Osteoblast (primary cell): ENCODE results near the gene CDK5RAP2. TPM values are rescaled to one million over a fixed set of nuclear protein-coding genes. Genes with fewer than 3 reads are reported as not detected.

Experiments used
- DNase-seq: peaks from one replicate; pipeline ENCODE4 v3.0.0; 2011; ENCODE audit warnings: low spot score, mixed read lengths; ENCODE audit not compliant: insufficient read length; ENCODE audit errors: missing footprints
- H2AFZ ChIP-seq: 2 replicates; pipeline ENCODE4 v1.6.0; 2011; ENCODE audit warnings: mild to moderate bottlenecking, low read length
- H3K27ac ChIP-seq: 2 replicates; pipeline ENCODE4 v1.5.1; 2011; ENCODE audit warnings: mild to moderate bottlenecking, low read depth, low read length, moderate library complexity
- H3K27me3 ChIP-seq: 2 replicates; pipeline ENCODE4 v1.6.0; 2012; ENCODE audit warnings: mild to moderate bottlenecking, control low read depth, inconsistent platforms, low read length, moderate library complexity; ENCODE audit not compliant: insufficient read depth
- H3K36me3 ChIP-seq: 2 replicates; pipeline ENCODE4 v1.5.1; 2011; ENCODE audit warnings: mild to moderate bottlenecking, low read length, control low read depth, moderate library complexity; ENCODE audit not compliant: insufficient read depth
- H3K4me1 ChIP-seq: 2 replicates; pipeline ENCODE4 v1.5.1; 2011; ENCODE audit warnings: mild to moderate bottlenecking, low read length, control low read depth, moderate library complexity; ENCODE audit not compliant: insufficient read depth
- H3K4me2 ChIP-seq: 2 replicates; pipeline ENCODE4 v1.6.0; 2011; ENCODE audit warnings: mild to moderate bottlenecking, low read length; ENCODE audit not compliant: insufficient read depth
- H3K4me3 ChIP-seq: fragments of 200-600 bp; sonication (generic); 3 replicates; pipeline ENCODE4 v1.5.1; 2012; ENCODE audit warnings: mild to moderate bottlenecking, low read length, inconsistent platforms; ENCODE audit not compliant: insufficient read depth
- H3K79me2 ChIP-seq: 2 replicates; pipeline ENCODE4 v1.6.0; 2012; ENCODE audit warnings: mild to moderate bottlenecking, low read length, control low read depth, inconsistent platforms; ENCODE audit not compliant: insufficient read depth
- H3K9me3 ChIP-seq: 2 replicates; pipeline ENCODE4 v1.5.1; 2011; ENCODE audit warnings: low read depth, low read length, control low read depth
- H4K20me1 ChIP-seq: 2 replicates; pipeline ENCODE4 v1.6.0; 2012; ENCODE audit warnings: mild to moderate bottlenecking, low read length, control low read depth; ENCODE audit not compliant: insufficient read depth
- total RNA-seq: library from RNA; depleted of rRNA; stranded (reverse); fragments of >200 nt; gene quantifications from 2 replicates; pipeline ENCODE4 v1.2.3, GENCODE V29; 2012
- TF ChIP-seq, protein P1 (sequence below): IDR thresholded peaks from 2 replicates; pipeline ENCODE4 v1.5.1; 2011; ENCODE audit warnings: mild to moderate bottlenecking, low read depth, low read length, moderate library complexity; ENCODE audit errors: extremely low read depth

The CDK5RAP2 gene
- total RNA-seq, 1 donor = 59.7 TPM

- Histone ChIP-seq H2AFZ (no peak overlapping the region), H3K9me3 (no peaks in the 10 kb centered on the region), H3K4me3 (no peak overlapping the region), H4K20me1 (no peaks in the 10 kb centered on the region), H3K79me2 (peaks cover 4% of the 10 kb centered on the region), H3K36me3 (peaks cover 46% of the 10 kb centered on the region), H3K4me1 (no peaks in the 10 kb centered on the region), H3K27ac (no peak overlapping the region), H3K27me3 (no peaks in the 10 kb centered on the region), H3K4me2 (no peak overlapping the region)
- DNase-seq = no peak
- TF ChIP-seq, protein P1, sequence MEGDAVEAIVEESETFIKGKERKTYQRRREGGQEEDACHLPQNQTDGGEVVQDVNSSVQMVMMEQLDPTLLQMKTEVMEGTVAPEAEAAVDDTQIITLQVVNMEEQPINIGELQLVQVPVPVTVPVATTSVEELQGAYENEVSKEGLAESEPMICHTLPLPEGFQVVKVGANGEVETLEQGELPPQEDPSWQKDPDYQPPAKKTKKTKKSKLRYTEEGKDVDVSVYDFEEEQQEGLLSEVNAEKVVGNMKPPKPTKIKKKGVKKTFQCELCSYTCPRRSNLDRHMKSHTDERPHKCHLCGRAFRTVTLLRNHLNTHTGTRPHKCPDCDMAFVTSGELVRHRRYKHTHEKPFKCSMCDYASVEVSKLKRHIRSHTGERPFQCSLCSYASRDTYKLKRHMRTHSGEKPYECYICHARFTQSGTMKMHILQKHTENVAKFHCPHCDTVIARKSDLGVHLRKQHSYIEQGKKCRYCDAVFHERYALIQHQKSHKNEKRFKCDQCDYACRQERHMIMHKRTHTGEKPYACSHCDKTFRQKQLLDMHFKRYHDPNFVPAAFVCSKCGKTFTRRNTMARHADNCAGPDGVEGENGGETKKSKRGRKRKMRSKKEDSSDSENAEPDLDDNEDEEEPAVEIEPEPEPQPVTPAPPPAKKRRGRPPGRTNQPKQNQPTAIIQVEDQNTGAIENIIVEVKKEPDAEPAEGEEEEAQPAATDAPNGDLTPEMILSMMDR = no peak
These were observed 126.2 kb downstream of the CDK5RAP2 start for GRCh38 chr9:120453792-120454191.

GRCh38 chr9:120452631-120453030 is 127.3 kb downstream of the CDK5RAP2 start:
- H3K27ac ChIP-seq = no peak overlapping the region
- no peaks in the 10 kb centered on the region for H3K4me1 ChIP-seq
- TF ChIP-seq, protein P1 = no peak
- peaks cover 35% of the 10 kb centered on the region for H3K36me3 ChIP-seq
- peaks cover 4% of the 10 kb centered on the region for H3K79me2 ChIP-seq
- DNase-seq = no peak
- no peak overlapping the region for H2AFZ ChIP-seq
- H3K4me2 ChIP-seq = no peak overlapping the region
- H3K4me3 ChIP-seq = no peak overlapping the region
- no peaks in the 10 kb centered on the region for H3K9me3 ChIP-seq
- no peaks in the 10 kb centered on the region for H3K27me3 ChIP-seq
- H4K20me1 ChIP-seq = no peaks in the 10 kb centered on the region

DNA sequence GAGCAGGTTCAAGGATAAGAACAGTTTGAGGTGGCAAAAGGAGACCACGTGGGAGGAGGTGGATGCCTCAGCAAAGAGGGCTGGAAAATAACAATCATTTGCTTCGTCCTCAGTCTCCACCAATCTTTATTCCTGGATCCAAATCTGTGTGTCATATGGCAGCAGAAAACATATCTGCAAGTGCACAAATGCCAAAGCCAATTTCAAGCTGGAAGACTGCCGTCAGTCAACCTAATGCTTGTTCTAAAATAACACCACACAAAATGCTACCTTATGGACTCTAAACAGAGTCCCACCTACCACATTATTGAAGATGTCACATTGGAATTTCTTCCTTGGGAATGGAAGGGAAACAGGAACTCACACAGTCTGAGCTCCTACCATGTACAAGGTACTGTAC is 129.1 kb downstream of the CDK5RAP2 start:
- Histone ChIP-seq H3K9me3 (no peaks in the 10 kb centered on the region), H3K79me2 (peaks cover 4% of the 10 kb centered on the region), H3K27me3 (no peaks in the 10 kb centered on the region), H4K20me1 (no peaks in the 10 kb centered on the region), H3K4me3 (no peak overlapping the region), H3K4me1 (no peaks in the 10 kb centered on the region), H2AFZ (no peak overlapping the region), H3K4me2 (no peak overlapping the region), H3K36me3 (peaks cover 44% of the 10 kb centered on the region), H3K27ac (no peak overlapping the region)
- TF ChIP-seq, protein P1 = no peak
- DNase-seq = no peak

- H2AFZ ChIP-seq = no peak overlapping the region
- peaks cover 42% of the 10 kb centered on the region for H3K36me3 ChIP-seq
- H3K4me3 ChIP-seq = no peak overlapping the region
- peaks cover 6% of the 10 kb centered on the region for H3K4me1 ChIP-seq
- H3K4me2 ChIP-seq = no peak overlapping the region
- no peak for DNase-seq
- H3K27me3 ChIP-seq = no peaks in the 10 kb centered on the region
- TF ChIP-seq, protein P1 = no peak
- H4K20me1 ChIP-seq = no peaks in the 10 kb centered on the region
- H3K9me3 ChIP-seq = no peaks in the 10 kb centered on the region
- H3K27ac ChIP-seq = no peak overlapping the region
- H3K79me2 ChIP-seq = peaks cover 4% of the 10 kb centered on the region
These were observed 130.4 kb downstream of the CDK5RAP2 start for GRCh38 chr9:120449566-120449965.
